ENCODE results near the gene CDK17. TPM values are rescaled to one million over a fixed set of nuclear protein-coding genes. Genes with fewer than 3 reads are reported as not detected.

Gene CDK17
- total and polyA plus RNA-seq, 2 of the 8 experiments (the other 6 are each of a cell fraction or from before 2014, with no cell fraction given) = 5.8 to 20.0 TPM

DNA sequence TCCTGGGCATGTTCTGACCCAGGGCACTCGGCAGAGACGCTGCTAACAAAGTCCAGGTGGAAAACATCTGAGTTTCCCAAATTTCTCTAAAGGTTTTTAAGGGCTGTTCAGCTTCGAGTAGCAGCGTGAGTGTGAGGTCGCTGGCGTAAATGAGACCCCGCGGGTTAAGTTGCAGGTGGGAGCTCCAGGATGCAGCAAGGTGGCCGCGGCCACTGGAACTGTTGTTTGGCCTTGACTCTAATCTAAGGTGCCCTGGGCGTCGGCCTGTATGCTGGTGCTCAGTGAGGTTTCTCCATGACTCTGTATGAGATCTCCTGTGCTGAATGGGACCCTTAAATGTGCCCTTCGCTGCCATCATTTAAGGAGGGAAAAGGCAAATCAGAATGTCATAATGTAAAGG, 155.4 kb downstream of the CDK17 start (continued):
- TF ChIP-seq, protein P1, sequence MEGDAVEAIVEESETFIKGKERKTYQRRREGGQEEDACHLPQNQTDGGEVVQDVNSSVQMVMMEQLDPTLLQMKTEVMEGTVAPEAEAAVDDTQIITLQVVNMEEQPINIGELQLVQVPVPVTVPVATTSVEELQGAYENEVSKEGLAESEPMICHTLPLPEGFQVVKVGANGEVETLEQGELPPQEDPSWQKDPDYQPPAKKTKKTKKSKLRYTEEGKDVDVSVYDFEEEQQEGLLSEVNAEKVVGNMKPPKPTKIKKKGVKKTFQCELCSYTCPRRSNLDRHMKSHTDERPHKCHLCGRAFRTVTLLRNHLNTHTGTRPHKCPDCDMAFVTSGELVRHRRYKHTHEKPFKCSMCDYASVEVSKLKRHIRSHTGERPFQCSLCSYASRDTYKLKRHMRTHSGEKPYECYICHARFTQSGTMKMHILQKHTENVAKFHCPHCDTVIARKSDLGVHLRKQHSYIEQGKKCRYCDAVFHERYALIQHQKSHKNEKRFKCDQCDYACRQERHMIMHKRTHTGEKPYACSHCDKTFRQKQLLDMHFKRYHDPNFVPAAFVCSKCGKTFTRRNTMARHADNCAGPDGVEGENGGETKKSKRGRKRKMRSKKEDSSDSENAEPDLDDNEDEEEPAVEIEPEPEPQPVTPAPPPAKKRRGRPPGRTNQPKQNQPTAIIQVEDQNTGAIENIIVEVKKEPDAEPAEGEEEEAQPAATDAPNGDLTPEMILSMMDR (IDR thresholded peaks at IDR 0.05; ENCODE audit: control extremely low read depth in 1 of 3, insufficient read depth in 1 of 3, low read depth in 1 of 3, low read length in 3 of 3) = no peak
- no peak for TF ChIP-seq SIX5 (IDR thresholded peaks at IDR 0.05; ENCODE audit: low read depth, low read length)
